ENCODE data around the gene PPIL6.

The PPIL6 gene

DNA sequence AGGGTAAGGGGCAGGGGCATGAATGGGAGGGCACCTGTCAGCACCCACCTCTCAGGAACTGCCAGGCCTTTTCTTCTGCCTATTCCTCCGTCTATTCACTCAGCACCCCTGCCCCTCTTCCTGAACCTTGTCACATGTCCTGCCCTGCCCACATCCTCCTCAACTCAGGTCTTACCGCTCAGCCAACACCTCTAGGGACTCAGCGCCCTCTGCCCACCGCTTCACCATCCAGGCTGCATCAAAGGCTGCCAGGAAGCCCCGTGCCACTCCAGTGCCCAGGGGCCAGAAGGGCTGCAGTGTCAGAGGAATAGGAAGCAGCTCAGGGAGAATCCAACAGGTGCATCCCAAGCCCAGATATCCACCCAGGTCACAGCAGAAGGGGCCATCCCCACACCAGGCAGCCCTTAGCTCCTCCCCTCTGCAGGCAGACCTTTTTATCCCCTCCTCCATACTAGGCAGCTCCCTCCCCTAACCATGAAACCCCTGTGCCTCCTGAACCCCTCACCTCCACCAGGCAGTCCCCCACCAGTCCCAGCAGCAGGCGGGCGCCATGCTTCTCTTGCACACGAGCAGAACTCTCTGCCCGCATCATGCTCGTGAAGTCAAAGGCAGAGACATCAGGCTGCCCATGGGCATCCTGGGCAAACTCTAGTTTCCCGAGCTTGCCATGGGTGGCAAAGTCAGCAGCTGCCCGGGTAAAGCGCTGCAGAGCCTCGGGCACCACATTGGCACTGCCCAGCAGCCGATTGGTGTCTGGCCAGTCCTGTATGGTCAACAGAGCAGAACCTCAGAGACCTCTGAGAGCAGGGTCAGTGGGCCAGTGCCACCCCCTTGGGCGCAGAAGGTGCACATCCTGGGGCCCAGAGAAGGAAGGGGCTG, 9.6 kb upstream of the PPIL6 start:
- DNase-seq (ENCODE audit: low read depth in 2 of 2, low spot score in 1 of 2): no peak

DNA sequence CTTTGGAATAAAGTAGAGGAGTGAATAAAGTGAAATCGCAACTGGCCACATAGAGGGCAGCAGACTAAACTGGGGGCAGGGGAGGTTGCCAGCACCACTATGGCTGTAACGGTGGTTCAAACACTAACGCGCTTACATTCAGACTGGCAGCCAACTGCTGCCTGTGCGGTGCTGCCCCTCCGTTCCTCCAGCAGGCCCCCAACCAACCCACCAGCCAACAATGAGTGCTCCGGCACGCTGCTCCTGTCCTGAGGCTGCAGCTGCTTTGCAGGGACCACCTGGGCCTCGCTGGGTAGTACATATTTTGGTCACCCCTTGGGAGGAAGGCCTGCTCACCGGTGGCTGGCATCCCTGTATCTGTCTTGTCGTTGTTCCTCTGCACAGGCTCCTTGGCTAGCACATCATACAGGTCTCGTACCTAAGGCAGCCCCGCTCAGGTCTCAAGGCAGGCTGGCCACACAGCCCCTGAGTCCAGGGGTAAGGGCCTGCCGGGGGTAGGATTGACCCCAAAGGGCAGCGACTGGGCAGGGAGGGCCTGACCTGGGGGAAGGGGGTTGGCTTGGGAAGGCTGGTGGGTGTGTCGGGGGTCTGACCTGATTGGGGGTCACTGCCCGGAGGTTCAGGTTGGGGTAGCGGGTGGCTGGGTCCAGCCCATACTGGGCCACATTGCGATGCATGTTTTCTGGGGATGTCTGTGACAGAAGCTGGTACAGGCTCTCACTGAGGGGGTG, 8.8 kb upstream of the PPIL6 start:
- no peak for DNase-seq (ENCODE audit: low read depth in 2 of 2, low spot score in 1 of 2)

DNA sequence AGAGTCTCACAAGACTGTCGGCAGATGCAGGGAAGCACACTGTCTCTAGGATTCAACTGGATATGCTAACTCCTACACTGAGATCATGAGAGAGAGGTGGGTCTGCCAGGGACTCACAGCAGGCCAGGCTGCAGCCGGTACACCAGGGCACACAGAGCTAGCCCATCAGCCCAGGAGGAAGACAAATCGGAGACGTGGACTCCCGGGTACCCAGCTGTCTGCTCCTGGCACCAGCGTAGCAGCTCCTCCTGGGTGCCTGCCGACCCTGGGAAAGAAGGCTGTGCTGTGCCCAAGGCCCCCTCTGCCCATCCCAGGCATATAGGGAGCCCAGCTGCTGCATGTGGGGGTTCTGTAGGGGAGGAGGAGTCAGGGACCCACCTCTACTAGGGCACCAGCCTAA, 8.2 kb upstream of the PPIL6 start:
- DNase-seq (ENCODE audit: low read depth in 2 of 2, low spot score in 1 of 2): no peak

DNA sequence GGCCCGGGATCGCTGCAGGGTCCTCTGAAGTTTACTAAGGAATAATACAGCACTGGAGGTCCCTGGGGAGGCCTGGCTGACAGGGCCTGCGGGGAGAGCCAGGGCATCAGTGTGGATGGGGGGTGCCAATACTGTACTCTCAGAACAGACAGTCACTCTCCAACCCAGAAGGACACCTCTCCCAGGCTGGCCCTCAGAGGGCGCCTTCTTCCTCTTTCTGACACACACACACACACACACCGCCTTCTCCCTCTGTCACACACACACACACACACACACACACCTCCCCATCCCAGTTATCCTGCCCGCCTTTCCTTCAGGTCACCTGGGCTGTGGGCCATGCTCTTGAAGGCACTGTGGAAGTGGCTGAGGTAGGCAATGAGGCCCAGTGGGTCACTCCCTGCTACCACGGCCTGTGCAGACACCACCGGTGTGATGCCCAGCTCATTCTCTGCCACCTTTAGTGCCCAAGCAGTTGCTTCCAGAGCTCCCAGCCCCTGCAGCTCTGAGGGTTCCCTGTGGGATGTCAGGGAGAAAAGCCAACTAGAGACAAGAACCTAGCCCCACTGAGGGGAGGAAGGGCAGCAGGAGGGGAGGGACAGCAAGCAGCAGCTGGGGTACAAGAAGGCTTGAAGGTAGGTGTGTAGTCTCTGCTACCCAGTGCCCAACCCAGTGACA, 7.6 kb upstream of the PPIL6 start:
- no peak for DNase-seq (ENCODE audit: low read depth in 2 of 2, low spot score in 1 of 2)

DNA sequence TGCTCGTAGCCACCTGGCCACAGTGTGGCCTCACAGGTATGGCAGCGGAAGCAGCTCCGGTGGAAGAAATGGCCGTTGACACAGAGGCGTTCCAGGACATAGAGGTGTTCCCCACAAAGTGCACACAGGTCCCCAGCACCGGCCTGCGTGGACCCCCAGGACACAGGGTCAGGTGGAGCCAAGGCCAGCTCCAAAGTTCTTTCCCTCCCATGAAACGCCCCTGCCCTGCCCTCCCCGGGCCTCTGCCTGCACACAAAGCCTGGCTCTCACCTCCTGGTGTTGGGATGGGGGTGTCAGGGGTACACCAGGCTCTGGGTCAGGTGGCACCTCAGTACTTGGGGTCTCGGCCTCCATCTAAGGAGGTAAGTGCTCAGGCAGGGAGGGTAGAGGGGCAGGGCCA, 6.7 kb upstream of the PPIL6 start:
- DNase-seq (ENCODE audit: low read depth in 2 of 2, low spot score in 1 of 2): no peak

DNA sequence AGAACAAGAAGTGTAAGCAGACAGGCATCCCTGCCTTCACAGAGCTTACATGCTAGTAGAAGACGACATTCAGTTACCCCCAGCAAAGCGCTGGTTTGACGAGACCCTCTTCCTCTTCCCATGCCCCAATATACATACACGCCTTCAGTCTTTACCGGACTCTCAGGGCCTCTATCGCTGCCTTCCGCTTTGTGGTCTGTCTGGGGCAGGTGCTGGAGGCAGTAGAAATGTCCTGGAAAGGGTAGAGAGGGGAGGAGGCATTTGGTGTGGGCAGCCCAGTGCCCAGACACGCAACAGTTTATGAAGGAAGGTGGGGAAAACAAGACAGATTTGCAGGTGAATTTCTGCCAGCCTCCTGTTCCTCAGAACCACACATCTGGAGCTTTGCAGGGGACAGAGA, 6.1 kb upstream of the PPIL6 start:
- no peak for DNase-seq (ENCODE audit: low read depth in 2 of 2, low spot score in 1 of 2)

DNA sequence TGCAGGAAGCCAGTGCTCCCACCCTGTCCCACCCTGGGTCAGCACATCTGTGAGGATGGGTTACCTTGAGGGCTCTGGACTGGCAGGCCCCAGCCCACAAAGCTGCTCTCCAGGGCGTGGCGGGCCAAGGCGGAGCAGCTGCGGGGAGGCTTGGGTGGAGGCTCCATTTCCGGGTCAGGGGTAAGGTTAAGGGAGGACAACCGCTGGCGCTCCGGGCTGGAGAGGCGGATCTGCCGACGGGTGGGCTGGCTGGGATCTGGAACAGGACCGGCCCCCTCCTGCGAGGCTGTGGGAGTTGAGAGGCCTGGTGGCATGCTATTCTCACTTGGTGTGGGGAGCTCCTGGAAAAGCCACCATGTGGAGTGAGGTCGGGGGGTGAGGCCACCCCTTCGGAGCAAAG, 5.6 kb upstream of the PPIL6 start:
- DNase-seq (ENCODE audit: low read depth in 2 of 2, low spot score in 1 of 2): no peak

DNA sequence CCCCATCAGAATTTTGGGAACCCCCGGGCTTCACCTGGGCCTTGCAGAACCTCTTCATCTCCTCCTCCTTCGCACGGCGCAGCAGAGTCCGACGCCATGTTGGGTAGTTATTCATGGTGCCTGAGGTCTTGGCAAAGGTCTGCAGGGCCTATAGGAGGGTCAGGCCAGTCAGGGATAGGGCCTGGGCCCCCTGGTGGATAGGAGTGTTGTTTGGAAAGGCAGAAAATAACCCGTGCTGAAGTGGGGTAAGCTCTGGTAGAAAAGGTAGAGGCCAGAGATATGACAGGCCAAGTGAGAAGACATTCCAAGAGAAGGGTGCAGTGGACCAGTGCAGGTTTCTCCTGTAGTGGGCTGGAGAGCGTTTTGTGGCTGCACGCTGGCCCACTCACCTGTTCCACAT, 5.0 kb upstream of the PPIL6 start:
- no peak for DNase-seq (ENCODE audit: low read depth in 2 of 2, low spot score in 1 of 2)

DNA sequence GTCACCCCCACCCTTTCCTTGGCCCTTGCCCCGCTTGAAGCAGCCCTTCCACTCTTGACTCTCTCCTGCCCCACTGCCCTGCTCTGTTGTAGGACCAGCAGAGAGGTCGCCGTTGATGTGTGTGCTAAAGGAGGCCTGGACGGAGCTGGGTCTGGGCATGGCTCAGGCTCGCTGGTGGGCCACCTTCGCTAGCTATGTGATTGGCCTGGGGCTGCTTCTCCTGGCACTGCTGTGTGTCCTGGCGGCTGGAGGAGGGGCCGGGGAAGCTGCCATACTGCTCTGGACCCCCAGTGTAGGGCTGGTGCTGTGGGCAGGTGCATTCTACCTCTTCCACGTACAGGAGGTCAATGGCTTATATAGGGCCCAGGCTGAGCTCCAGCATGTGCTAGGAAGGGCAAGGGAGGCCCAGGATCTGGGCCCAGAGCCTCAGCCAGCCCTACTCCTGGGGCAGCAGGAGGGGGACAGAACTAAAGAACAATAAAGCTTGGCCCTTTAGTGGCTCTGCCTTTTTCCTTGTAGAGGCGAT, 3.1 kb upstream of the PPIL6 start:
- no peak for DNase-seq (ENCODE audit: low read depth in 2 of 2, low spot score in 1 of 2)

DNA sequence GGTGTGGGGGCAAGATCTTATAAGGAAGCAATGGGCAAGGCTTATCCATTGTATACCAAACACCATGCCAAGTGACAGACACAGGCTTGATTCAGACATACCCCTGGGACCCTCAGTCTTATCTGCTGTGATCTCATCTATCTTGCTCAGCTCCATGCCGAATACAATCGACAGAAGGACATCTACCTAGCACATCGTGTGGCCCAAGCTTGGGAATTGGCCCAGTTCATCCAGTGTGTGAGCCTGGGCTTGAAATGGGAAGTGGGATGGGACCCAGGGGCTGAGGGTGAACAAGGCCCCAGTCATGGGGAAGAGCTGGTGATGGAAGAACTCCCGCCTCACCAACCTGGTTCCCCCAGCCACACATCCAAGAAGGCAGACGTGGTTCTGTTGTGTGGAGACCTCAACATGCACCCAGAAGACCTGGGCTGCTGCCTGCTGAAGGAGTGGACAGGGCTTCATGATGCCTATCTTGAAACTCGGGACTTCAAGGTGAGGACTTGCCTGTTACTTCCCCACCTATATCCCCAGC, 2.0 kb upstream of the PPIL6 start:
- no peak for DNase-seq (ENCODE audit: low read depth in 2 of 2, low spot score in 1 of 2)

DNA sequence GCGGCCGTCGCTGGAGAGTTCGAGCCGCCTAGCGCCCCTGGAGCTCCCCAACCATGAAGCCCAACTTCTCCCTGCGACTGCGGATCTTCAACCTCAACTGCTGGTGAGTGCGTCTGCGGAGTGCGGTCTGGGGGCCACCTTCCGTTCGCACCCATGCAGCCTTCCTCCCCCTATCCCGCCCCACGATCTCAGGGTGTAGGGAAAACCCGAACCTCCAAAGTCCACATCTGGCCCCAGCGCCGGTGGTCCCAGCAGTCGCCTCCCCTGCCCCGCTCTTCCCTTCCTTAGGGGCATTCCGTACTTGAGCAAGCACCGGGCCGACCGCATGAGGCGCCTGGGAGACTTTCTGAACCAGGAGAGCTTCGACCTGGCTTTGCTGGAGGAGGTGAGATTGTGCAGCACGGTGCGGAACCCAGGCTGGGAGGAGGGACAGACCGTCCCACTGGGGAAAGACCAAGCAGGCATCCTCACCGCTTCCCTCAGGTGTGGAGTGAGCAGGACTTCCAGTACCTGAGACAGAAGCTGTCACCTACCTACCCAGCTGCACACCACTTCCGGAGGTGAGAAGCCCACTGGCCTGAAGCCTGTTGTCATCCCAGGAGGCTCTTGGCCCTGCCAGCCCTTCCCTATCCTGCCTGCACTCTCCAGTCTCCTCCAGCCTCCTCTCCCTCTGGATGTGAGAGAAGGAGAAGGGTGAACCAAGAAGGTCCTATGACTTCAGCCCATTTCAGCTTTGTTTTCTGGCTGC, 815 bp upstream of the PPIL6 start:
- no peak for DNase-seq (ENCODE audit: low read depth in 2 of 2, low spot score in 1 of 2)

DNA sequence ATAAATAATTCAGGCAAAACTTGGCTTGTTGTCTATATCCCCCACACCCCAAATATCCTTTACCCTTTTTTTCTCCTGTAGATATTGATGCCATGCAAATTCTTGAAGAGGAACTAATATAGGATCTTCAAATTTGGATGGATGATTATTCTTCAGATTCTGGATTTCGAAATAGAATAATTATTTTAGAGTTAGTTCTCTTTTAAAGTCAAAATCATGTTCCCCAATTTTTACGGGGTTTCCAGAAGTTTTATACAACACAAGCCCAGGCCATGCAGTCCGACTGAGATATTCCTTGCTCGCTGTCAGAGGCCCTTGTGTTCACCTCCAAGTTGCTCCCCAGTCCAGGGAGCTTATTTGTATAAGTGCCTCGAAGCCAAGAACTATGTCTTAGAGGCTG, 4.4 kb downstream of the PPIL6 start:
- no peak for DNase-seq (ENCODE audit: low read depth in 2 of 2, low spot score in 1 of 2)

DNA sequence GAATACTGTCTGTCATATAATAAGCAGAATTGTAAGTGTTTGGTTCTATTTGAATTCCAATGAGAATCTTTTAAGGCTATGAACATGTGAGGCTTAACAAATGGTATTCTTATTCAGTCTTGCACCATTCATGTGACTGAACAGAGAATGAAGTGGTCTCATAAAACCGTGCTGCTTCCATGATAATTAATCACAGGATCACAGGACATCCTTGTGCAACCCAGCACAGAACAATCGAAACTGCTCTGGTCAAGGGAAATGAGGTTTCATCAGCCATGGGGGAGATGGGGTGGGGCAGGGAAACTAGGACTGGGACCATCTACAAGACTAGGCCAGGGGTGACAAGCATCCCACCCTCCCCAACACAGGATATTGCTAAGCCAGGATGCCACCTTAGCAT, 6.0 kb downstream of the PPIL6 start:
- DNase-seq (ENCODE audit: low read depth in 2 of 2, low spot score in 1 of 2): no peak

DNA sequence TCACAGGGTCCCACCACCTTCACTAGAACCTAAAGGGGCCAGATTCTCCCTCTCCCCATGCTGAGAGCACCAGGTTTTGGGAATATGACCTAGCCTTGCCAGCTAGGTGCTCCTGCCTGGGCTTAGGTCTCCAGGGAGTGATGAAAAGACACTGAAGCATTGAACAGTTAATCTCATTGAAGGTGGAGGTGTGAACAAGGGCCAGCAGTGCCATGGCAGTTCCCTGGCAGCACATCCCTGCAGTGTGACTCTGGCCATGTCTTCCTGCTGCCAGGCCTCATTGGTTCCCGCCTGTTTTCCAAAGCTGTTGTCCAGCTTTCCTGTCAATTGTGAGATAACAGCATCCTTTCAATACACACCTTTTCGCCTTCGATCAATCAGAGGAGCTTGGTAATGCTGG, 10.9 kb downstream of the PPIL6 start:
- DNase-seq (ENCODE audit: low read depth in 2 of 2, low spot score in 1 of 2): no peak

DNA sequence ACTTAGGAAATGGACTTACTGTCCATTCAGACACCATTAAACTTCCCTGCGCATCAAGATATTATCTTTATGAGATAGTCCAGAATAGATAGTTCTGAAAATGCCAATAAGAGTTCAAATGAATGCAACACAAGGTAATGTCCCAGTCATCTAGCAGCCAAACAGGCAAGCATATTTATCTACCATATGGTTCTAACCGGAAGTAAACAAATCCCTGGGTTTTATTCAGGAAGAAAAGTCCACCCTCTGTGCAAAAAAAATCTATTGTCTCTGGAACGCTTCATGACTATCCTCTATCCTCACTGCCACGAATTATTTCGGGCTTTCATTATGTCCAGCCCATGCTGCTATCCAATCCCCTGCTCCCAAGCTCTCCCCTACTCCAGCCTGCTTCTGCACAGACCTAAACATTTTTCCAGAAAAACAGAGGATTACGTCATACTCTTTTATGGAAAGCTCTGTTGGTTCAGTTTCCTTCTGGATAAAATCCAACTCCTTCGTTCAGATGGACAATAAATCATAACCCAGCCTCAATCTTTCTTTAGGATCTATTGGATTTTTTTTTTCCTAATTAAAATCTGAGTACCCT, 11.4 kb downstream of the PPIL6 start:
- no peak for DNase-seq (ENCODE audit: low read depth in 2 of 2, low spot score in 1 of 2)

DNA sequence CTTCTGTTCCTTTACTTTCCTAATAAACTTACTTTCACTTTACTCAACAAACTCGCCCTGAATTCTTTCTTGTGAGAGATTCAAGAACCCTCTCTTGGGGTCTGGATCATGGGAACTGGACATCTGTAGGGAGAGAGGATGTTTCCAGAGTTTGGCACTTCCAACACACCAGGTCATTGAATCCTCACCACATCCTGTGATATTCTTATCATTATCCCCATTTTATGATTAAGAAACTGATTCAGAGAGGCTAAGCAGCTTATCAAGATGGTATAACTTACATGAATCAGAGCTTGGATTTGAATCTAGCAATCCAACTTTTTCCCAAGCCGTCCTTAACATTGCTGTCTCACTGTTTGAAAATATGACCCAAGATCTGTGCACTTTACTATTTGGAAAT, 15.5 kb downstream of the PPIL6 start:
- no peak for DNase-seq (ENCODE audit: low read depth in 2 of 2, low spot score in 1 of 2)

DNA sequence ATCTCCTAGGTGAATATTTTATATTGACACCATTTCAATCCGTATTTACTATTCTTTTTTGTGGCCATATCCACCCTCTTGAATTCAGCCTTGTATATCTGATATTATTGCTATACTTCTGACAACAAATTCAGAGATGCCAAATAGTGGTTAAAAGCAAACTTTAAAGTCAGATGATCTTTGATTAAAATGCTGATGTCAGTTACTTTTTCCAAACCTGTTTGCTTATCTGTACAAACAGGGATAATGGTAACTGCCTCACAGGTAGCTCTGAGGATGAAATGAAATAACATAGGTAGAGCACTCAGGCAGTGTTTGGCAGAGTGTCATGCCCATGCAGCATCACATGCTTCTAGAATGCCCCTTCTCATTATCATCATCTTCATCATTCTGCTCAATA, 19.2 kb downstream of the PPIL6 start:
- DNase-seq (ENCODE audit: low read depth in 2 of 2, low spot score in 1 of 2): no peak

DNA sequence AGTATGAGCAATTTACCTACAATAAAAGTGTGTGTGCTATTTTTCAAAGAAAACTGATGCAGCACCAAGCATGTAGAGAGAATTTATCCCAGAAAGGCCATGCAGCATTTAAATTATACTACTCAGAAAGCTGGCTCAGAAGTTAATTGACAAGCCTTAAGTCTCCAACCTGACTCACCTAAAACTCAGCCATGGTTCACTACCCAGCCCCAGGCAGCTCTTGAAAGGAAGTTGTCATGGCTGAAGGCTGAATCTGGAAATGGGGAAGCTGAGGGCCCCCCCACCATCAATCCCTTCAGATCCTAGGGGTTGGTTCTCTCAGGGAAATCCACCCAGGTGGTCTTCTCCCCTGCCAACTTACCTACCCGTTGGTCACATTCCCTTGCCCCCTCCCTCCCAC, 19.7 kb downstream of the PPIL6 start:
- no peak for DNase-seq (ENCODE audit: low read depth in 2 of 2, low spot score in 1 of 2)

DNA sequence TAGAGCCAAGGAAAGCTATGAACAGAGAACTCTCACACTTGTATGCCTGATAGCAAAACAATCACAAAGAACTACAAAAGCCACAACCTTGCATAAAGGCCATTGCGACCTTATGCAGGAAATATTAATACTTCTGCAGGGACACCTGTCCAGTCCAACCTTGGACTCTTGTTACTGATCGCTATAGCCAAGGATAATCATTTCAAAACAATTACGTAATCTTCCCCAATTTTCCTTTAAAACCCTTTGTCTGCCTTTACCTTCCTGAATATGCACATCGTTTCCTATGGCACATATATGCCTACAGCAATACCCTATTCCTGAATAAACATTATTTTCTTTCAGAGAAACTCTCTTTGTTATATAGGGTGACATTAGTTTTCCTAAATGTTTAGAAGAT, 22.8 kb downstream of the PPIL6 start:
- DNase-seq (ENCODE audit: low read depth in 2 of 2, low spot score in 1 of 2): no peak

DNA sequence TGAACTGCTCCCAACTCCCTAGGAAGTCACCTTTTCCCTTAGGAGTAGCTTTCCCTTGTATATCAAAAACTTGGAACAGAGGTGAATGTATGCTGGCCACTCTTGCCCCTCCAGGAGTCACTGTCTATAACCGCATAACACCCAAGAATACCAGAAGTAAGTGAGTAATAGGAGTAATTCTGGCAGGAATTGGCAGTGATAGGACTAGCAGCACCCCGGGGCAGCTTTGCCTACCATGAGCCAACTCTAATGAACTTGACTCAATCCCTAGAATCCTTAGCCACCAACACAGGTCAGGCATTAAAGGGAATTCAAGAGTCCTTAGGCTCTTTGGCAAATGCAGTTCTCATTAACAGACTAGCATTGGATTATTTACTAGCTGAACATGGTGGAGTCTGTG, 29.4 kb downstream of the PPIL6 start:
- DNase-seq (ENCODE audit: low read depth in 2 of 2, low spot score in 1 of 2): no peak

DNA sequence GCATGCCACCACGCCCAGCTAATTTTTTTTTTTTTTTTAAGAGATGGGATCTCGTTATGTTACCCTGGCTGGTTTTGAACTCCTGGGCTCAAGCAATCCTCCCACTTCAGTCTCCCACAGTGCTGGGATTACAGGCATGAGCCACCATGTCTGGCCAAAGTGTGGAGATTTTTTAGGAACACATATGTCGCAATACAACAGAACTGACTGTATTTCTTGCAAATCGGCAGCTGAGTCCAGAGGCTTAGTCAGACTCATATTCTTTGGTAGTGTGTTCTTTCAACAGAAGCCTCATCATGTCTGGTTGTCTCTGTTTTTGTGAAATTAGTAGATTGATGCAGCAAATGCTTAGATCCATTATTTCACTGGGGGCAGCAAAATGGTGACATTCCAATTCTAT, 34.2 kb downstream of the PPIL6 start:
- DNase-seq (ENCODE audit: low read depth in 2 of 2, low spot score in 1 of 2): no peak
